ENCODE data around the gene HVCN1.

Gene HVCN1

DNA sequence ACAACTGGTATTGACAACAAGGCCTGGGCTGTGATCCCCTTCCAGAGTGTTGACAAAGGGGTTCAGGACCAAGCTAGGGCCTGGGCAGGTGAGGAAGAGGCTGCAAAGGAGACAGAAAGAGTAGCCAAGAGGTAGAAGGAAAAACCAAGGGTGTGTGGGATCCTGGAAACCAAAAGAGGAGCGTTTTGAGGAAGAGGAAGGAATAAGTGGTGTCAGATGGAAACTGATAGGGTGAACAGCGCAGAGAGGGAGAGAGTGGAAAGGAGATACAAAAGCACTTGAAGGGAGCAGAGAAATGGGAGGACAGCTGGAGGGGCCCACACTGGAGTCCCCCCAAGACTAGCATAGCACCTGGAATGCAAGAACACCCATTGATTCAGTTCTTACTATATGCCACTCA, 8.3 kb upstream of the HVCN1 start:
- TF ChIP-seq, protein P1, sequence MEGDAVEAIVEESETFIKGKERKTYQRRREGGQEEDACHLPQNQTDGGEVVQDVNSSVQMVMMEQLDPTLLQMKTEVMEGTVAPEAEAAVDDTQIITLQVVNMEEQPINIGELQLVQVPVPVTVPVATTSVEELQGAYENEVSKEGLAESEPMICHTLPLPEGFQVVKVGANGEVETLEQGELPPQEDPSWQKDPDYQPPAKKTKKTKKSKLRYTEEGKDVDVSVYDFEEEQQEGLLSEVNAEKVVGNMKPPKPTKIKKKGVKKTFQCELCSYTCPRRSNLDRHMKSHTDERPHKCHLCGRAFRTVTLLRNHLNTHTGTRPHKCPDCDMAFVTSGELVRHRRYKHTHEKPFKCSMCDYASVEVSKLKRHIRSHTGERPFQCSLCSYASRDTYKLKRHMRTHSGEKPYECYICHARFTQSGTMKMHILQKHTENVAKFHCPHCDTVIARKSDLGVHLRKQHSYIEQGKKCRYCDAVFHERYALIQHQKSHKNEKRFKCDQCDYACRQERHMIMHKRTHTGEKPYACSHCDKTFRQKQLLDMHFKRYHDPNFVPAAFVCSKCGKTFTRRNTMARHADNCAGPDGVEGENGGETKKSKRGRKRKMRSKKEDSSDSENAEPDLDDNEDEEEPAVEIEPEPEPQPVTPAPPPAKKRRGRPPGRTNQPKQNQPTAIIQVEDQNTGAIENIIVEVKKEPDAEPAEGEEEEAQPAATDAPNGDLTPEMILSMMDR (IDR thresholded peaks at IDR 0.05; ENCODE audit: insufficient read depth, low read length, poor library complexity, severe bottlenecking): no peak
- Histone ChIP-seq H3K4me3 (replicated peaks; ENCODE audit: low read depth, low read length) (no peak overlapping the region), H3K36me3 (ENCODE audit: control insufficient read depth, insufficient read depth, low read length) (no peaks in the 10 kb centered on the region), H3K27me3 (replicated peaks; ENCODE audit: control insufficient read depth, insufficient read depth, low read length) (no peaks in the 10 kb centered on the region)
- DNase-seq (ENCODE audit: extremely low read depth, insufficient read length): no peak

DNA sequence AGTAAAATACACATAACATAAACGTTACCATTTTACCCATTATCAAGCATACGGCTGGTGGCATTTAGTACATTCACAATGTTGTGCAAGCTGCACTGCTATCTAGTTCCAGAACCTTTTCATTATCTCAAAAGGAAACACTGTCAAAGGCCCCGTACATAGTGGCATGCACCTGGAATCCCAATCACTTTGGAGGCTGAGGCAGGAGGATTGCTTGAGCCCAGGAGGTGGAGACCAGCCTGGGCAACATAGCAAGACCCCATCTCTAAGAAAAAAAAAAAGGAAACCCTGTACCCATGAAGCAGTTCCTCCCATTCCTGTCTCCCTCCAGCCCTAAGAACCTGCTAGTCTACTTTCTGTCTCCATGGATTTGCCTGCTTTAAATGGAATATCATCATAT, 7.4 kb upstream of the HVCN1 start:
- H3K36me3 ChIP-seq (ENCODE audit: control insufficient read depth, insufficient read depth, low read length): no peaks in the 10 kb centered on the region

DNA sequence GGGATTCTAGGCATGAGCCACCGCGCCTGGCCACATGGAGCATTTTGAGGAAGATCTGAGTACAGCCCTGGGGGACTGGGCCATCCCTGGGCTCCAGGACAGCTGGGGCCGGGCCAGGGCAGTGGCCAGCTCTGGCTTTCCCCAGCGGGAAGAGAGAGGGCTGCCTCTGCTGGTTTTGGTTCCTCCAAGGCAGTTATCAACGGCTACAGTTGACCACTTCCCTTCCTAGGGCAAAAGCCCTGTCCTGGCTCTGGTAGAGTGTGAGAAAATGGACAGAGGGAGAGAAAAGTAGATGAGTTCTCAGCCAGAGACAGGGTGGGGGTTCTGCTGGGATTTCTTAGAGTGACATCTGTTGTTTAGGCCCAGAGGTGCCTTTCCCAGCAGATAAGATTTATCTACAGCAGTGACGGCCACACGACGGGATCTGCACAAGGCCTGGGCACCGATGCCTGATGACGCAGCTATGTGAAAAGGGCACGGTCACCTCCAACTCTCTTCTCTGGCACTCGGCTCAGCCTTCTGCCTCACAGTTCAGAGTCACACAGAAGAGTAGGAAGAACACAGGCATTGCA, 5.5 kb upstream of the HVCN1 start:
- Histone ChIP-seq H3K36me3 (ENCODE audit: control insufficient read depth, insufficient read depth, low read length) (no peaks in the 10 kb centered on the region), H3K4me3 (replicated peaks; ENCODE audit: low read depth, low read length) (no peak overlapping the region), H3K27me3 (replicated peaks; ENCODE audit: control insufficient read depth, insufficient read depth, low read length) (no peaks in the 10 kb centered on the region)
- TF ChIP-seq, protein P1 (IDR thresholded peaks at IDR 0.05; ENCODE audit: insufficient read depth, low read length, poor library complexity, severe bottlenecking): no peak
- no peak for DNase-seq (ENCODE audit: extremely low read depth, insufficient read length)

More for the DNA sequence above, 7.4 kb upstream of the HVCN1 start:
- Histone ChIP-seq H3K27me3 (replicated peaks; ENCODE audit: control insufficient read depth, insufficient read depth, low read length) (no peaks in the 10 kb centered on the region), H3K4me3 (replicated peaks; ENCODE audit: low read depth, low read length) (no peak overlapping the region)
- DNase-seq (ENCODE audit: extremely low read depth, insufficient read length): no peak
- TF ChIP-seq, protein P1 (IDR thresholded peaks at IDR 0.05; ENCODE audit: insufficient read depth, low read length, poor library complexity, severe bottlenecking): no peak

- no peaks in the 10 kb centered on the region for H3K36me3 ChIP-seq (ENCODE audit: control insufficient read depth, insufficient read depth, low read length)
- DNase-seq (ENCODE audit: extremely low read depth, insufficient read length): no peak
- TF ChIP-seq, protein P1 (IDR thresholded peaks at IDR 0.05; ENCODE audit: insufficient read depth, low read length, poor library complexity, severe bottlenecking): no peak
- no peak overlapping the region for H3K4me3 ChIP-seq (replicated peaks; ENCODE audit: low read depth, low read length)
- H3K27me3 ChIP-seq (replicated peaks; ENCODE audit: control insufficient read depth, insufficient read depth, low read length): no peaks in the 10 kb centered on the region
These were observed 4.8 kb upstream of the HVCN1 start for GRCh38 chr12:110693731-110694130.

- no peaks in the 10 kb centered on the region for H3K27me3 ChIP-seq (replicated peaks; ENCODE audit: control insufficient read depth, insufficient read depth, low read length)
- peak overlapping the region; percentile 98 for H3K4me3 ChIP-seq (replicated peaks; ENCODE audit: low read depth, low read length)
- DNase-seq (ENCODE audit: extremely low read depth, insufficient read length): no peak
- TF ChIP-seq, protein P1 (IDR thresholded peaks at IDR 0.05; ENCODE audit: insufficient read depth, low read length, poor library complexity, severe bottlenecking): no peak
- H3K36me3 ChIP-seq (ENCODE audit: control insufficient read depth, insufficient read depth, low read length): no peaks in the 10 kb centered on the region; the same call in 1 of the 2 replicates
These were observed 1.2 kb upstream of the HVCN1 start for GRCh38 chr12:110690127-110690430.
